ENCODE data around the gene SLC11A2. TPM values are rescaled to one million over a fixed set of nuclear protein-coding genes. Genes with fewer than 3 reads are reported as not detected.

SLC11A2 gene
- total RNA-seq, 1 donor from 2014 or later, result 25.1 TPM

DNA sequence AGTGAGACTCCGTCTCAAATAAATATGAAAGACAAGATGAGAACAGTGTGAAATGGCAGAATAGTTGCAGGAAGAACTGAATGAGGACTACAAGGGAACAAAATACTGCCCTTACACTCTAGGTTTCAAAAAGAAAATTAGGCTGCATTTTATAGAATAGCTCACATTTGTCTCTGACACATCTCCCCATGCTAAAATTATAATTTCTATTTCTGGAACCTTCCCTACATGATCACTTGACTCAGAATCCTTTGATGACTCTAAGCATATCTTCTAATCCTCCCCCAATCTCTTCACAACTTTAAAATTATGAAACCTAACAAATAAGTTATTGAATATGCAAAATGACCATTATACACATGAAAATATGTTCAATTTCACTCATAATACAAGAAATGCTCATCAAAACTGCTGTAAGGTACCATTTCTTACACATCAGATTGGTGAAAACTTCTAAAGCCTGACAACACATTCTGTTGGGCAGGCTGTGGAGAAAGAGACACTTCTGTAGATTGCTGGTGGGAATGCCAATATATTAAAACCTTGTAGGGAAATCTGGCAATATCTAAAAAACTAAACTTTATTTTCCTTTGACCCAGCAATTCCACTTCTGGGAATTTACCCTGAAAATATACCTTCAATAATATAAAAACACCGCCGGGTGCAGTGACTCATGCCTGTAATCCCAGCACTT lies 78.1 kb downstream of the SLC11A2 start:
- Histone ChIP-seq H3K27me3 (ENCODE audit: low read depth) (no peaks in the 10 kb centered on the region), H3K9me3 (replicated peaks) (no peaks in the 10 kb centered on the region), H3K4me3 (no peak overlapping the region), H3K36me3 (peaks cover under 1% of the 10 kb centered on the region), H3K27ac (replicated peaks) (no peak overlapping the region), H3K4me1 (peaks cover 9% of the 10 kb centered on the region)
- DNase-seq, result no peak
- TF ChIP-seq, protein P1, sequence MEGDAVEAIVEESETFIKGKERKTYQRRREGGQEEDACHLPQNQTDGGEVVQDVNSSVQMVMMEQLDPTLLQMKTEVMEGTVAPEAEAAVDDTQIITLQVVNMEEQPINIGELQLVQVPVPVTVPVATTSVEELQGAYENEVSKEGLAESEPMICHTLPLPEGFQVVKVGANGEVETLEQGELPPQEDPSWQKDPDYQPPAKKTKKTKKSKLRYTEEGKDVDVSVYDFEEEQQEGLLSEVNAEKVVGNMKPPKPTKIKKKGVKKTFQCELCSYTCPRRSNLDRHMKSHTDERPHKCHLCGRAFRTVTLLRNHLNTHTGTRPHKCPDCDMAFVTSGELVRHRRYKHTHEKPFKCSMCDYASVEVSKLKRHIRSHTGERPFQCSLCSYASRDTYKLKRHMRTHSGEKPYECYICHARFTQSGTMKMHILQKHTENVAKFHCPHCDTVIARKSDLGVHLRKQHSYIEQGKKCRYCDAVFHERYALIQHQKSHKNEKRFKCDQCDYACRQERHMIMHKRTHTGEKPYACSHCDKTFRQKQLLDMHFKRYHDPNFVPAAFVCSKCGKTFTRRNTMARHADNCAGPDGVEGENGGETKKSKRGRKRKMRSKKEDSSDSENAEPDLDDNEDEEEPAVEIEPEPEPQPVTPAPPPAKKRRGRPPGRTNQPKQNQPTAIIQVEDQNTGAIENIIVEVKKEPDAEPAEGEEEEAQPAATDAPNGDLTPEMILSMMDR (IDR thresholded peaks at IDR 0.05; ENCODE audit: borderline replicate concordance), result no peak
- intact Hi-C loops (cut with micrococcal nuclease), result no loop called here

DNA sequence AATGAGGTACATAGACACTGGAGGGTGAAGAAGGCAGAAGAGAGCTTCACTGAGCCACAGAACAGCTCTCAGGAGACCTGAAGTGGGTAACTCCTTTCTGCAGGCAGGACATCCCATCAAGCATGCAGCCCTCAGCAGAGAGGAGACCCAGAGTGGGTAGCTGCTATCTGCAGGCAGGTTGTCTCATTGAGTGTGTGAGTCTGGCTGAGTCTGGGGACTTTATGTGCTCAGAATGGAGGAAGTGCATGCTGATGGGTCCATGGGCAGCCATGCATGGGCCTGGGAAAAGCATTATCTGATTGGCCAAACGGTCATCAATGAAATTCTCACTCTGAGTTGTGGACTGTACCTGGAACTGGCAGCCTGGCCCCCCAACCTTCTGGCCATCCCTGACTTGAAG lies 88.5 kb downstream of the SLC11A2 start:
- H3K27ac ChIP-seq (replicated peaks), result no peak overlapping the region
- no peak overlapping the region for H3K4me3 ChIP-seq
- intact Hi-C loops (cut with micrococcal nuclease), result no loop called here
- DNase-seq, result no peak
- peaks cover 9% of the 10 kb centered on the region for H3K36me3 ChIP-seq
- H3K27me3 ChIP-seq (ENCODE audit: low read depth), result no peaks in the 10 kb centered on the region
- peaks cover 39% of the 10 kb centered on the region for H3K4me1 ChIP-seq
- no peaks in the 10 kb centered on the region for H3K9me3 ChIP-seq (replicated peaks)
- TF ChIP-seq, protein P1 (IDR thresholded peaks at IDR 0.05; ENCODE audit: borderline replicate concordance), result no peak

- Histone ChIP-seq H3K27ac (replicated peaks) (no peak overlapping the region), H3K4me3 (no peak overlapping the region), H3K9me3 (replicated peaks) (no peaks in the 10 kb centered on the region), H3K4me1 (peaks cover 41% of the 10 kb centered on the region), H3K36me3 (peaks cover 9% of the 10 kb centered on the region), H3K27me3 (ENCODE audit: low read depth) (no peaks in the 10 kb centered on the region)
- TF ChIP-seq, protein P1 (IDR thresholded peaks at IDR 0.05; ENCODE audit: borderline replicate concordance), result no peak
- DNase-seq, result no peak
- intact Hi-C loops (cut with micrococcal nuclease), result no loop called here
These were observed 89.2 kb downstream of the SLC11A2 start for GRCh38 chr12:50936821-50937530.

DNA sequence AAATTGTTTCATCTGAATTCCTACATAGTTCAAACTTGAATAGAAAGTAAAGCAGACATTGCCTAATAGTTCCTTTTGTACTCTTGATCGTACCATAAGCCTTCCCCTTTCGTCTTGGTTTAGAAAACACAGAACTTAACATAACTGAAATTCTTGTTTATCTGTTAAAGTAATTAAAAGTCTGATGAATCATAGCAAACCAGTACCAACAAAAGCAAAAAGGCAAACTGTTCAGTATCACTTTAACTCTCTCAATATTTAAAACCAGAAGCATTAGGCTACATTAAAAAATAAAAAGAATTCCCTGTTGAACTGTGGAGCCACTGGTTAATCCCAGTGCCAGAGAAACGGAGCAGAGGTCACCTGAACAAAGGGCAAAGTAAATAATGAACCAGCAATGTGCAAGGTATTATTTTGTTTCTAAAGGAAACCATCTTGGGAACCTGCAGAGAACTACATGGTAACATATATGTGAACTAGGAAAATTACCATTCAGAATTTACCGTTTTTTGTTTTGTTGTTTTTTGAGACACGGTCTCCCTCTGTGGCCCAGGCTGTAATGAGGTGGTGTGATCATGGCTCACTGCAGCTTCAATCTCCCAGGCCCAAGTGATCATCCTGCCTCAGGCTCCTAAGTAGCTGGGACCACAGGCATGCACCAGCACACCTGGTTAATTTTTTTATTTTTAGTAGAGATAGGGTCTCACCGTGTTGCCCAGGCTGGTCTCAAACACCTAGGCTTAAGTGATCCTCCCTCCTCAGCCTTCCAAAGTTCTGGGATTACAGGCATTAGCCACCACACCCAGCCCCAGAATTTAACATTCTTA lies 91.0 kb downstream of the SLC11A2 start:
- Histone ChIP-seq H3K4me1 (peaks cover 52% of the 10 kb centered on the region), H3K27me3 (ENCODE audit: low read depth) (no peaks in the 10 kb centered on the region), H3K27ac (replicated peaks) (peak overlapping the region; percentile 79), H3K36me3 (peaks cover 27% of the 10 kb centered on the region), H3K9me3 (replicated peaks) (no peaks in the 10 kb centered on the region), H3K4me3 (peak overlapping the region; percentile 16)
- intact Hi-C loops (cut with micrococcal nuclease), result no loop called here
- TF ChIP-seq, protein P1 (IDR thresholded peaks at IDR 0.05; ENCODE audit: borderline replicate concordance), result no peak
- DNase-seq, result no peak

DNA sequence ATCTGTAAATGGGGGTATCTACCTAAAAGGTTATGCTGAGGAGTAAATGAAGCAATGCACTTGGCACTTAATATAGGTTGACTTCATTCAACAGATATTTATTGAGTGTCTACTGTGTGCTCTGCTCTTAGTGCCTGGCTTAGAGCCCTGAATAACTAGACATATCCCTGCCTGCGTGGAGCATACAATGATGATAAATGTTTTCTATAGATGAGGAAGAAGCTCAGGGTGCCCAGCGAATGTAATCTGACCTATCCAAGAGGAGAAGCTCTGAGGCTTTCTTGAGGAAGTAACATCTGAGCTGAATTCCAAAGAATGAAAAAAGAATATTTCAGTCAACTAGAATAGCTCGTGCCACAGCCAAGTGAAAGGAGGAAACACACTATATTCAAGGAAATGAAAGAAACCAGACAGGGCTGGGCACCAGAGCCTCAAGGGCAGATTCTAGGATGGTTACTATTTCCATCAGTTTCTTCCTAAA lies 91.8 kb downstream of the SLC11A2 start:
- intact Hi-C loops (cut with micrococcal nuclease), result no loop called here
- Histone ChIP-seq H3K4me3 (peak overlapping the region; percentile 16), H3K9me3 (replicated peaks) (no peaks in the 10 kb centered on the region), H3K4me1 (peaks cover 54% of the 10 kb centered on the region), H3K27ac (replicated peaks) (peak overlapping the region; percentile 79), H3K27me3 (ENCODE audit: low read depth) (no peaks in the 10 kb centered on the region), H3K36me3 (peaks cover 32% of the 10 kb centered on the region)
- DNase-seq, result no peak
- TF ChIP-seq, protein P1 (IDR thresholded peaks at IDR 0.05; ENCODE audit: borderline replicate concordance), result no peak
